Tibial nerve (tissue), 4 donors: ENCODE results near the gene IFITM5. TPM values are rescaled to one million over a fixed set of nuclear protein-coding genes. Genes with fewer than 3 reads are reported as not detected.
A peak's percentile ranks its signal among the peaks of the same experiment; 100 is the strongest.
"Not testable (repeated sequence)": the region's sequence is repeated elsewhere in the genome, so short reads cannot be mapped to it uniquely, and the experiment has no call there.

ENCODE experiments used
- DNase-seq, 2 donors: peaks; one replicate each; pipeline ENCODE4 v3.0.0-alpha.2; 2019; ENCODE audit warnings: low spot score in 2 of 2
- H3K27ac ChIP-seq, 4 donors: fragments of 200-600 bp; sonication (generic) in 3 of 4; one replicate each; pipeline ENCODE4 v1.5.1; 2017 to 2019; ENCODE audit warnings: mild to moderate bottlenecking in 1 of 4
- H3K27me3 ChIP-seq, 2 donors: fragments of 200-600 bp; sonication (generic) in 1 of 2; one replicate each; pipeline versions ENCODE4 v1.5.1 to v1.6.0; 2017 to 2019
- H3K36me3 ChIP-seq, 3 donors: fragments of 200-600 bp; sonication (generic); one replicate each; pipeline ENCODE4 v1.5.1; 2018 to 2019
- H3K4me1 ChIP-seq, 4 donors: fragments of 200-600 bp; sonication (generic) in 3 of 4; one replicate each; pipeline ENCODE4 v1.5.1; 2017 to 2019
- H3K4me3 ChIP-seq, 4 donors: fragments of 200-600 bp; sonication (generic) in 3 of 4; one replicate each; pipeline ENCODE4 v1.5.1; 2017 to 2019; ENCODE audit warnings: mild to moderate bottlenecking in 1 of 4, moderate library complexity in 1 of 4
- H3K9me3 ChIP-seq, 4 donors: fragments of 200-600 bp; sonication (generic) in 3 of 4; one replicate each; pipeline ENCODE4 v1.5.1; 2017 to 2019
- EP300 ChIP-seq, 2 donors: sonication (generic); formaldehyde crosslinking; IDR thresholded peaks; one replicate each; pipeline ENCODE4 v1.6.1; 2017; ENCODE audit warnings: antibody characterized with exemption in 2 of 2, mild to moderate bottlenecking in 1 of 2
- POLR2A ChIP-seq, 2 donors: fragments of 450-650 bp; IDR thresholded peaks; one replicate each; pipeline ENCODE4 v1.6.1; 2017; ENCODE audit warnings: antibody characterized with exemption in 2 of 2, mild to moderate bottlenecking in 2 of 2, moderate library complexity in 2 of 2
- WGBS, 2 donors: methylation state at CpG; one replicate each; pipeline ENCODE4 v1.1.5; 2018; 5-methylcytosine and 5-hydroxymethylcytosine counted together
- total RNA-seq, 4 donors: library from RNA; depleted of rRNA; stranded (reverse); fragments of >200 nt; gene quantifications; one replicate each; pipeline ENCODE4 v1.1.0, GENCODE V29; 2016
- TF ChIP-seq, protein P1 (sequence below), 5 experiments: fragments of 200-600 bp in 3 of 5; fragments of 450-650 bp in 2 of 5; sonication (generic) in 3 of 5; IDR thresholded peaks; one replicate each; pipeline ENCODE4 v1.5.1; 2016 to 2019; ENCODE audit warnings: antibody characterized with exemption in 5 of 5, mild to moderate bottlenecking in 3 of 5, moderate library complexity in 2 of 5

IFITM5 gene
- total RNA-seq, 4 donors from 2014 or later: not detected

DNA sequence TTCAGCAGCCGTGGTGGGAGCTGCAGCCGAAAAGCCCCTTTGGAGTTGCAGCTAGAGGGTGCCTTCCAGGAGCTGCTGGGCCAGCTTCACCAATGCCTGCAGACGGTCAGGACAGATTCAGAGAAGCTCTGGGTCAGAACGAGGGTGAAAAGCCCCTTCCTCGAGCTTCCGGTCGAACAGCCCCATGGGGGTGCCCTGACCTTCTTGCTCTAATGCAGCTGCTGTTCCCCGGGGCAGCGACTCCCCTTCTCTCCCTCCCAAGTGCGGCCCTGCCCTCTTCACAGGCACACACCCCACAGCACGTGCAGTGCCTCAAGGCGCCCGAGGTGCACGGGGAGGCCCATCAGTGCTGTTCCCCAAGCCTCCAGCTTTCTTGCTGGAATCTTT is 31.0 kb upstream of the IFITM5 start:
- DNase-seq: no peak
- WGBS, 2 donors: 59 to 67% methylated on average over 12 to 14 of the region's 14 CpGs
- Histone ChIP-seq H3K4me1 (peaks cover 4 to 57% (median 32%) of the 10 kb centered on the region in 4 donors), H3K36me3 (no peaks in the 10 kb centered on the region), H3K27me3 (no peaks in the 10 kb centered on the region), H3K27ac (peak overlapping the region in 1 of 4 donors; percentile 10), H3K4me3 (no peak overlapping the region), H3K9me3 (no peaks in the 10 kb centered on the region)
- TF ChIP-seq POLR2A (IDR thresholded peaks at IDR 0.05) (no peak), EP300 (IDR thresholded peaks at IDR 0.05) (no peak)
- TF ChIP-seq, protein P1, sequence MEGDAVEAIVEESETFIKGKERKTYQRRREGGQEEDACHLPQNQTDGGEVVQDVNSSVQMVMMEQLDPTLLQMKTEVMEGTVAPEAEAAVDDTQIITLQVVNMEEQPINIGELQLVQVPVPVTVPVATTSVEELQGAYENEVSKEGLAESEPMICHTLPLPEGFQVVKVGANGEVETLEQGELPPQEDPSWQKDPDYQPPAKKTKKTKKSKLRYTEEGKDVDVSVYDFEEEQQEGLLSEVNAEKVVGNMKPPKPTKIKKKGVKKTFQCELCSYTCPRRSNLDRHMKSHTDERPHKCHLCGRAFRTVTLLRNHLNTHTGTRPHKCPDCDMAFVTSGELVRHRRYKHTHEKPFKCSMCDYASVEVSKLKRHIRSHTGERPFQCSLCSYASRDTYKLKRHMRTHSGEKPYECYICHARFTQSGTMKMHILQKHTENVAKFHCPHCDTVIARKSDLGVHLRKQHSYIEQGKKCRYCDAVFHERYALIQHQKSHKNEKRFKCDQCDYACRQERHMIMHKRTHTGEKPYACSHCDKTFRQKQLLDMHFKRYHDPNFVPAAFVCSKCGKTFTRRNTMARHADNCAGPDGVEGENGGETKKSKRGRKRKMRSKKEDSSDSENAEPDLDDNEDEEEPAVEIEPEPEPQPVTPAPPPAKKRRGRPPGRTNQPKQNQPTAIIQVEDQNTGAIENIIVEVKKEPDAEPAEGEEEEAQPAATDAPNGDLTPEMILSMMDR (IDR thresholded peaks at IDR 0.05): no peak

DNA sequence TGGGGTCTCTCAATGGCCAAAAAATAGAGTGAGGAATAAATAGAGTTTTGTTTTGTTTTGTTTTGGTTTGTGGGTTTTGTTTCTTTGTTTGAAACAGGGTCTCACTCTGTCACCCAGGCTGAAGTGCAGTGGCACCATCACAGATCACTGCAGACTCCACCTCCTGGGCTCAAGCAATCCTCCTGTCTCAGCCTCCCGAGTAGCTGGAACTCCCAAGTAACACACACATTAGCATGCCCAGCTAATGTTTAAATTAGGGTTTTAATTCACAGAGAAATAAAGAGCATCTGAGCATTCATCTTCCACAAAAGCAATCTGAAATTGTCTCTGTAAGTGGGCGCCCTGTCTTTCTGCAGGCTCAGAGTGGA is 30.5 kb upstream of the IFITM5 start:
- no peak overlapping the region for H3K4me3 ChIP-seq
- TF ChIP-seq, protein P1 (IDR thresholded peaks at IDR 0.05): no peak
- TF ChIP-seq POLR2A (IDR thresholded peaks at IDR 0.05) (no peak), EP300 (IDR thresholded peaks at IDR 0.05) (no peak)

DNA sequence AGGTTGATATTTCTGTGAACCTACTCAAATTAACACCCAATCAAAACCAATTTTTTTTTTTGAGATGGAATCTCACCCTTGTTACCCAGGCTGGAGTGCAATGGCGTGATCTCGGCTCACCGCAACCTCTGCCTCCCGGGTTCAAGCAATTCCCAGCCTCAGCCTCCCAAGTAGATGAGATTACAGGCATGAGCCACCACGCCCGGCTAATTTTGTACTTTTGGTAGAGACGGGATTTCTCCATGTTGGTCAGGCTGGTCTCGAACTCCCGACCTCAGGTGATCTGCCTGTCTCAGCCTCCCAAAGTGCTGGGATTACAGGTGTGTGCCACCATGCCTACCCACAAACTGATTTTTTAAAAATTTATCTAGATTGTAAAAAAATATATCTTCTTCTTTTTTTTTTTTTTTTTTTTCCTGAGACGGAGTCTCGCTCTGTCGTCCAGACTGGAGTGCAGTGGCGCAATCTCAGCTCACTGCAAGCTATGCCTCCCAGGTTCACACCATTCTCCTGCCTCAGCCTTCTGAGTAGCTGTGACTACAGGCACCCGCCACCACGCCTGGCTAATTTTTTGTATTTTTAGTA is 29.3 kb upstream of the IFITM5 start:
- 92 to 93% methylated on average over 15 of the region's 15 CpGs for WGBS, 2 donors
- peaks cover 4 to 53% (median 39%) of the 10 kb centered on the region in 4 donors for H3K4me1 ChIP-seq
- H3K27ac ChIP-seq: peak overlapping the region in 2 of 4 donors; percentile 92 to 97
- DNase-seq, H3K4me3 ChIP-seq, H3K36me3 ChIP-seq, H3K27me3 ChIP-seq, H3K9me3 ChIP-seq: not testable (repeated sequence)

More for the DNA sequence above, 30.5 kb upstream of the IFITM5 start:
- peak overlapping the region in 1 of 4 donors; percentile 10 for H3K27ac ChIP-seq
- DNase-seq: no peak
- no peaks in the 10 kb centered on the region for H3K36me3 ChIP-seq
- 86 to 88% methylated on average over 2 of the region's 2 CpGs for WGBS, 2 donors
- peaks cover 4 to 54% (median 33%) of the 10 kb centered on the region in 4 donors for H3K4me1 ChIP-seq
- no peaks in the 10 kb centered on the region for H3K9me3 ChIP-seq
- H3K27me3 ChIP-seq: no peaks in the 10 kb centered on the region

DNA sequence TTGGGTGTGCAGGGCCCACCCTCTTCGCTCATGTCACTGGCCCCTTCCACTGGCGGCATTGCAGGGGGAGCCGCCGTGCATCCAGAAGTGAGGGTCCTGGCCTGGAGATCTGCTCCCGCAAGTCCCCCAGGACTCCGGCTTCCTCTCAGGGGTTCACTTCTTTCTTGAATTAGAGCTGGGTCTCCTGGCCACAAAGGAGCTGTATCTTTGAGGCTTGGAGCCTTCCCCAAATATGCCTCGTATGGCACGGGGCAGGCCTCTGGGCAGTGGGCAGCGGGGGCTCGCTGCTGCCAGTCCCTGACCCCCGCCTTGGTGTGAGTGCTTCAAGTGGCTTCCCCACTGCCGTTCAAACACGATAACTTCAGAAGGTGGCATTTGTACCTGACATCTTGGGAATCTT is 28.7 kb upstream of the IFITM5 start:
- Histone ChIP-seq H3K27ac (peak overlapping the region in 3 of 4 donors; percentile 92 to 97 (median 95)), H3K4me3 (no peak overlapping the region), H3K4me1 (peaks cover 4 to 55% (median 40%) of the 10 kb centered on the region in 4 donors), H3K9me3 (no peaks in the 10 kb centered on the region), H3K27me3 (no peaks in the 10 kb centered on the region), H3K36me3 (no peaks in the 10 kb centered on the region)
- 94 to 95% methylated on average over 13 of the region's 13 CpGs for WGBS, 2 donors
- TF ChIP-seq EP300 (IDR thresholded peaks at IDR 0.05) (no peak), POLR2A (IDR thresholded peaks at IDR 0.05) (no peak)
- TF ChIP-seq, protein P1 (IDR thresholded peaks at IDR 0.05): no peak
- DNase-seq: no peak

DNA sequence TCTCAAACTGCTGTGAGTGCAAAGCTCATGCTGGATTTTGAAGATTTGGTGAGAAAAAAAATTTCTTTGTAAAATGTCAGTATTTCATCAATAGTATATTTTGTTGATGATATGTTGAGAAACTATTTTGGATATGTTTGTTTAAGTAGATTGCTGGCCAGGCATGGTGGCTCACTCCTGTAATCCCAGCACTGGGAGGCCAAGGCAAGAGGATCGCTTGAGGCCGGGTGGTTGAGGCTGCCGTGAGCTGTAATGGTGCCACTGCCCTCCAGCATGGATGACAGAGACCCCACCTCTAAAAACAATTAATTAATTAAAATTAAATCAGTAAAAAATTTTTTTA is 28.2 kb upstream of the IFITM5 start:
- H3K27ac ChIP-seq: peak overlapping the region; percentile 86 to 97 (median 94)
- 95 to 96% methylated on average over 3 of the region's 3 CpGs for WGBS, 2 donors
- no peak for DNase-seq
- H3K4me1 ChIP-seq: peaks cover 4 to 59% (median 42%) of the 10 kb centered on the region in 4 donors
- H3K27me3 ChIP-seq: no peaks in the 10 kb centered on the region
- H3K9me3 ChIP-seq: no peaks in the 10 kb centered on the region
- TF ChIP-seq EP300 (IDR thresholded peaks at IDR 0.05) (no peak), POLR2A (IDR thresholded peaks at IDR 0.05) (no peak)
- TF ChIP-seq, protein P1 (IDR thresholded peaks at IDR 0.05): no peak
- peak overlapping the region in 1 of 4 donors; percentile 23 for H3K4me3 ChIP-seq
- no peaks in the 10 kb centered on the region for H3K36me3 ChIP-seq
